Large intestine (tissue), 3 donors: Measurements from ENCODE around the gene RSPH1. TPM values are rescaled to one million over a fixed set of nuclear protein-coding genes. Genes with fewer than 3 reads are reported as not detected.

Experiments used
- DNase-seq, 2 donors: peaks; one replicate each; pipeline versions ENCODE4 v3.0.0 to v3.0.0-alpha.2; 2013
- H3K27ac ChIP-seq: one replicate; pipeline ENCODE4 v1.5.1; 2013; ENCODE audit warnings: low read length
- H3K27me3 ChIP-seq: 2 replicates; pipeline ENCODE4 v1.6.1; 2013; ENCODE audit warnings: low read length; ENCODE audit not compliant: control insufficient read depth, insufficient read depth
- H3K36me3 ChIP-seq: 2 replicates; pipeline ENCODE4 v1.6.1; 2013; ENCODE audit warnings: low read length; ENCODE audit not compliant: control insufficient read depth, insufficient read depth
- H3K4me1 ChIP-seq: one replicate; pipeline ENCODE4 v1.6.1; 2013; ENCODE audit warnings: low read length; ENCODE audit not compliant: control insufficient read depth, insufficient read depth
- H3K4me3 ChIP-seq: one replicate; pipeline ENCODE4 v1.5.1; 2013; ENCODE audit warnings: low read length
- H3K9me3 ChIP-seq: one replicate; pipeline ENCODE4 v1.6.1; 2013; ENCODE audit warnings: mild to moderate bottlenecking, low read depth, low read length, moderate library complexity; ENCODE audit not compliant: control insufficient read depth
- WGBS: methylation state at CpG from one replicate; pipeline ENCODE4 v1.1.5; 2013; ENCODE audit warnings: low lambda C conversion rate; ENCODE audit not compliant: insufficient coverage; 5-methylcytosine and 5-hydroxymethylcytosine counted together
- polyA plus RNA-seq: library from polyadenylated mRNA; unstranded; fragments of 120-200 nt; gene quantifications from one replicate; pipeline ENCODE4 v1.2.1, GENCODE V29; 2013

RSPH1 gene
- polyA plus RNA-seq, 1 donor: 6.0 TPM

GRCh38 chr21:42459082-42459460, 37.0 kb downstream of the RSPH1 start:
- peak; percentile 43 to 83 for DNase-seq
- H3K4me1 ChIP-seq: peaks cover 80% of the 10 kb centered on the region
- no CpG with 5 or more reads among the region's 1 CpG for WGBS

GRCh38 chr21:42456457-42456856, 39.6 kb downstream of the RSPH1 start:
- Histone ChIP-seq H3K9me3 (no peaks in the 10 kb centered on the region), H3K4me1 (peaks cover 67% of the 10 kb centered on the region), H3K36me3 (no peaks in the 10 kb centered on the region), H3K27ac (peak overlapping the region; percentile 30), H3K4me3 (no peak overlapping the region), H3K27me3 (no peaks in the 10 kb centered on the region)
- no CpG with 5 or more reads among the region's 8 CpGs for WGBS
- DNase-seq: peak; percentile 37 to 67

More at GRCh38 chr21:42459082-42459460, 37.0 kb downstream of the RSPH1 start:
- Histone ChIP-seq H3K27me3 (no peaks in the 10 kb centered on the region), H3K36me3 (no peaks in the 10 kb centered on the region), H3K27ac (peak overlapping the region; percentile 89), H3K9me3 (no peaks in the 10 kb centered on the region), H3K4me3 (no peak overlapping the region)

GRCh38 chr21:42455754-42456440, 40.1 kb downstream of the RSPH1 start:
- no peak overlapping the region for H3K4me3 ChIP-seq
- 100% methylated on average over 2 of the region's 10 CpGs for WGBS
- peak overlapping the region; percentile 52 for H3K27ac ChIP-seq
- H3K4me1 ChIP-seq: peaks cover 61% of the 10 kb centered on the region
- no peak for DNase-seq
- no peaks in the 10 kb centered on the region for H3K36me3 ChIP-seq
- H3K27me3 ChIP-seq: no peaks in the 10 kb centered on the region
- H3K9me3 ChIP-seq: no peaks in the 10 kb centered on the region

- no peaks in the 10 kb centered on the region for H3K36me3 ChIP-seq
- peak overlapping the region; percentile 52 for H3K27ac ChIP-seq
- H3K9me3 ChIP-seq: peaks cover 4% of the 10 kb centered on the region
- peak in 1 of 2 donors; percentile 85 for DNase-seq
- 100% methylated on average over 2 of the region's 9 CpGs for WGBS
- peaks cover 54% of the 10 kb centered on the region for H3K4me1 ChIP-seq
- H3K27me3 ChIP-seq: no peaks in the 10 kb centered on the region
- H3K4me3 ChIP-seq: no peak overlapping the region
These were observed 40.8 kb downstream of the RSPH1 start for GRCh38 chr21:42455196-42455595.

- DNase-seq: no peak
- Histone ChIP-seq H3K36me3 (no peaks in the 10 kb centered on the region), H3K9me3 (peaks cover 4% of the 10 kb centered on the region), H3K4me3 (no peak overlapping the region), H3K4me1 (peaks cover 50% of the 10 kb centered on the region), H3K27ac (peak overlapping the region; percentile 52), H3K27me3 (no peaks in the 10 kb centered on the region)
- WGBS: 96% methylated on average over 3 of the region's 9 CpGs
These were observed 41.2 kb downstream of the RSPH1 start for GRCh38 chr21:42454786-42455185.

- WGBS: no CpG with 5 or more reads among the region's 19 CpGs
- Histone ChIP-seq H3K27me3 (no peaks in the 10 kb centered on the region), H3K4me1 (peaks cover 45% of the 10 kb centered on the region), H3K9me3 (peaks cover 4% of the 10 kb centered on the region), H3K4me3 (no peak overlapping the region), H3K27ac (peak overlapping the region; percentile 20), H3K36me3 (no peaks in the 10 kb centered on the region)
- no peak for DNase-seq
These were observed 41.9 kb downstream of the RSPH1 start for GRCh38 chr21:42453986-42454570.

- peaks cover 4% of the 10 kb centered on the region for H3K9me3 ChIP-seq
- no peak overlapping the region for H3K4me3 ChIP-seq
- H3K27me3 ChIP-seq: no peaks in the 10 kb centered on the region
- WGBS: no CpG with 5 or more reads among the region's 18 CpGs
- H3K27ac ChIP-seq: peak overlapping the region; percentile 20
- peak in 1 of 2 donors; percentile 61 for DNase-seq
- H3K4me1 ChIP-seq: peaks cover 44% of the 10 kb centered on the region
- H3K36me3 ChIP-seq: no peaks in the 10 kb centered on the region
These were observed 42.6 kb downstream of the RSPH1 start for GRCh38 chr21:42453224-42453985.

GRCh38 chr21:42452401-42453223, 43.4 kb downstream of the RSPH1 start:
- peaks cover 38% of the 10 kb centered on the region for H3K4me1 ChIP-seq
- no peak overlapping the region for H3K4me3 ChIP-seq
- peaks cover 4% of the 10 kb centered on the region for H3K9me3 ChIP-seq
- H3K36me3 ChIP-seq: no peaks in the 10 kb centered on the region
- H3K27ac ChIP-seq: no peak overlapping the region
- H3K27me3 ChIP-seq: no peaks in the 10 kb centered on the region
- WGBS: 83% methylated on average over 1 of the region's 22 CpGs
- DNase-seq: no peak

GRCh38 chr21:42451941-42452340, 44.1 kb downstream of the RSPH1 start:
- H3K4me1 ChIP-seq: peaks cover 35% of the 10 kb centered on the region
- H3K27me3 ChIP-seq: no peaks in the 10 kb centered on the region
- no peak overlapping the region for H3K27ac ChIP-seq
- no peak for DNase-seq
- H3K9me3 ChIP-seq: peaks cover 4% of the 10 kb centered on the region
- WGBS: no CpG with 5 or more reads among the region's 9 CpGs
- H3K4me3 ChIP-seq: no peak overlapping the region
- no peaks in the 10 kb centered on the region for H3K36me3 ChIP-seq

- Histone ChIP-seq H3K9me3 (peaks cover 4% of the 10 kb centered on the region), H3K36me3 (no peaks in the 10 kb centered on the region), H3K27ac (no peak overlapping the region), H3K27me3 (no peaks in the 10 kb centered on the region), H3K4me3 (no peak overlapping the region), H3K4me1 (peaks cover 11% of the 10 kb centered on the region)
- no peak for DNase-seq
- WGBS: no CpG with 5 or more reads among the region's 3 CpGs
These were observed 47.3 kb downstream of the RSPH1 start for GRCh38 chr21:42448686-42449085.
